ENCODE data around the gene PCDHGA3.
"Not testable (repeated sequence)": the region's sequence is repeated elsewhere in the genome, so short reads cannot be mapped to it uniquely, and the experiment has no call there.

PCDHGA3 gene

GRCh38 chr5:141383345-141383744 is 39.7 kb downstream of the PCDHGA3 start:
- DNase-seq = no peak

- no peak for DNase-seq
These were observed 41.0 kb downstream of the PCDHGA3 start for GRCh38 chr5:141384471-141385267.

GRCh38 chr5:141387557-141388311 is 44.1 kb downstream of the PCDHGA3 start, which contains the start of gene PCDHGB4:
Gene PCDHGB4 (plus strand): TSS chr5:141387698. CDS start chr5:141387885, 187 bp downstream.
- DNase-seq = not testable (repeated sequence)

GRCh38 chr5:141388661-141389060 is 45.0 kb downstream of the PCDHGA3 start:
- no peak for DNase-seq

- no peak for DNase-seq
These were observed 45.8 kb downstream of the PCDHGA3 start for GRCh38 chr5:141389153-141390042.

GRCh38 chr5:141392429-141393198 is 49.0 kb downstream of the PCDHGA3 start, which contains the start of gene PCDHGA8:
Gene PCDHGA8 (plus strand): TSS chr5:141392633. CDS start chr5:141392814, 181 bp downstream.
- no peak for DNase-seq

GRCh38 chr5:141393267-141393666 is 49.6 kb downstream of the PCDHGA3 start:
- no peak for DNase-seq

GRCh38 chr5:141394401-141395187 is 51.0 kb downstream of the PCDHGA3 start:
- not testable (repeated sequence) for DNase-seq

Data from activated CD4-positive, alpha-beta T cell treated with anti-CD3 and anti-CD28 coated beads for 1 hour (primary cell).